Progenitor cell of endocrine pancreas (in vitro differentiated cells): Measurements from ENCODE around the gene RPTOR. TPM values are rescaled to one million over a fixed set of nuclear protein-coding genes. Genes with fewer than 3 reads are reported as not detected.

ENCODE experiments used
- DNase-seq: peaks from one replicate; pipeline ENCODE4 v3.0.0; 2021; ENCODE audit warnings: low spot score; ENCODE audit not compliant: unreplicated experiment
- H3K27ac Mint-ChIP-seq: 2 replicates; pipeline ENCODE4 v1.8.0; 2021; ENCODE audit warnings: mild to moderate bottlenecking, moderate library complexity, mixed read lengths
- H3K27me3 Mint-ChIP-seq: 2 replicates; pipeline ENCODE4 v1.8.0; 2021; ENCODE audit warnings: mixed read lengths
- H3K36me3 Mint-ChIP-seq: 2 replicates; pipeline ENCODE4 v1.8.0; 2022; ENCODE audit warnings: mixed read lengths; ENCODE audit not compliant: insufficient read depth
- H3K4me1 Mint-ChIP-seq: 2 replicates; pipeline ENCODE4 v1.8.0; 2021; ENCODE audit warnings: low read depth, mixed read lengths
- H3K4me3 Mint-ChIP-seq: 2 replicates; pipeline ENCODE4 v1.8.0; 2021; ENCODE audit warnings: low read depth, mild to moderate bottlenecking, moderate library complexity, mixed read lengths
- H3K9me3 Mint-ChIP-seq: 2 replicates; pipeline ENCODE4 v1.8.0; 2021; ENCODE audit warnings: low read depth, mixed read lengths
- total RNA-seq: library from RNA; stranded (reverse); gene quantifications from 2 replicates; pipeline ENCODE4 v1.2.1, GENCODE V29; 2021
- TF ChIP-seq, protein P1 (sequence below): fragments of 200-600 bp; sonication (generic); IDR thresholded peaks from one replicate; pipeline ENCODE4 v1.5.0; 2021; ENCODE audit warnings: antibody characterized with exemption, mild to moderate bottlenecking; ENCODE audit not compliant: unreplicated experiment

RPTOR gene
- total RNA-seq, 1 donor from 2014 or later, result 40.0 TPM

DNA sequence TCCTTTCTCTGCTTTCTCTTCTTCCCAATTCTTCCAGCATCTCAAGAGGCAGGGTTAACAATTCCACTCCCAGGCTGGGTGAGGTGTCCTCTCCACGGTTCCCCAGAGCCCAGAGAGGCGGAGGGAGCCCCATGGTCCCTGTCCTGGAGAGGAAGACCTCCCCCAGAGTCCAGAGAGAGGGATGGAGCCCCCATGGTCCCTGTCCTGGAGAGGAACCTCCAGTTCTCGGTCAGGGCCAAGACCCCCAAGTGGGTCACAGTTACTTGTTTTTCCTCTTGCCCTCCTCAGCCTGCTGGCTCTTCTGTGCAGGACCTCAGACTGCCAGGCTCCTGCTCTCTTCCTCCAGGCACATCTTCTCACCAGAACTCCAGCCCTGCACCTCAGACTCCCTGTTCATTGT, 135.2 kb downstream of the RPTOR start:
- Mint-ChIP-seq H3K27me3 (peaks cover 2% of the 10 kb centered on the region), H3K4me1 (peaks cover 10% of the 10 kb centered on the region), H3K9me3 (no peaks in the 10 kb centered on the region), H3K36me3 (no peaks in the 10 kb centered on the region), H3K4me3 (no peak overlapping the region), H3K27ac (peak overlapping the region; percentile 11)
- TF ChIP-seq, protein P1, sequence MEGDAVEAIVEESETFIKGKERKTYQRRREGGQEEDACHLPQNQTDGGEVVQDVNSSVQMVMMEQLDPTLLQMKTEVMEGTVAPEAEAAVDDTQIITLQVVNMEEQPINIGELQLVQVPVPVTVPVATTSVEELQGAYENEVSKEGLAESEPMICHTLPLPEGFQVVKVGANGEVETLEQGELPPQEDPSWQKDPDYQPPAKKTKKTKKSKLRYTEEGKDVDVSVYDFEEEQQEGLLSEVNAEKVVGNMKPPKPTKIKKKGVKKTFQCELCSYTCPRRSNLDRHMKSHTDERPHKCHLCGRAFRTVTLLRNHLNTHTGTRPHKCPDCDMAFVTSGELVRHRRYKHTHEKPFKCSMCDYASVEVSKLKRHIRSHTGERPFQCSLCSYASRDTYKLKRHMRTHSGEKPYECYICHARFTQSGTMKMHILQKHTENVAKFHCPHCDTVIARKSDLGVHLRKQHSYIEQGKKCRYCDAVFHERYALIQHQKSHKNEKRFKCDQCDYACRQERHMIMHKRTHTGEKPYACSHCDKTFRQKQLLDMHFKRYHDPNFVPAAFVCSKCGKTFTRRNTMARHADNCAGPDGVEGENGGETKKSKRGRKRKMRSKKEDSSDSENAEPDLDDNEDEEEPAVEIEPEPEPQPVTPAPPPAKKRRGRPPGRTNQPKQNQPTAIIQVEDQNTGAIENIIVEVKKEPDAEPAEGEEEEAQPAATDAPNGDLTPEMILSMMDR, result no peak
- no peak for DNase-seq

DNA sequence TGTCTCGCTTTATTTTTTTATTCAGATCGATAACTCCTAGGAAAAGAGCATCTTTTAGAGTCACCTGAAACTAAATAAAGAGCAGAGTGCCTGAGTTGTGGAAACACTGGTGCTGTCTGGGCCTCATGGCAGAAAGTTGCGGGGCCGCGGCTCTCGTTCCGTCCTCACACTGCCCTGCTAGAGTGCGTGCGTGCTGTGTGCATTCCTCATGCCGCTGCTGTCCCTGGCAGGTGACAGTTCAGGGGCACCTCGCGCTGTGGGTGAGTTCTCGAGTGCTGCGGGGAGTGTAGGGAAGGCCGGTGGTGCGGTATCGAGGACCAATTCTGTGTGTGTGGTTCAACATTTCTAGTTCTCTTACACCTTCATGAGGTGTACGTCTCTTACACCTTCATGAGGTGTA, 136.6 kb downstream of the RPTOR start:
- H3K4me1 Mint-ChIP-seq, result peaks cover 10% of the 10 kb centered on the region

GRCh38 chr17:80682372-80682771, 137.7 kb downstream of the RPTOR start:
- TF ChIP-seq, protein P1, result no peak
- H3K4me3 Mint-ChIP-seq, result no peak overlapping the region
- DNase-seq, result no peak
- H3K9me3 Mint-ChIP-seq, result no peaks in the 10 kb centered on the region
- peak overlapping the region; percentile 26 for H3K27ac Mint-ChIP-seq
- peaks cover 10% of the 10 kb centered on the region for H3K4me1 Mint-ChIP-seq
- peaks cover 1% of the 10 kb centered on the region for H3K36me3 Mint-ChIP-seq
- peaks cover 2% of the 10 kb centered on the region for H3K27me3 Mint-ChIP-seq

More for the DNA sequence above, 136.6 kb downstream of the RPTOR start:
- Mint-ChIP-seq H3K36me3 (no peaks in the 10 kb centered on the region), H3K27ac (no peak overlapping the region), H3K9me3 (no peaks in the 10 kb centered on the region), H3K4me3 (no peak overlapping the region), H3K27me3 (peaks cover 2% of the 10 kb centered on the region)
- no peak for DNase-seq
- TF ChIP-seq, protein P1, result no peak

DNA sequence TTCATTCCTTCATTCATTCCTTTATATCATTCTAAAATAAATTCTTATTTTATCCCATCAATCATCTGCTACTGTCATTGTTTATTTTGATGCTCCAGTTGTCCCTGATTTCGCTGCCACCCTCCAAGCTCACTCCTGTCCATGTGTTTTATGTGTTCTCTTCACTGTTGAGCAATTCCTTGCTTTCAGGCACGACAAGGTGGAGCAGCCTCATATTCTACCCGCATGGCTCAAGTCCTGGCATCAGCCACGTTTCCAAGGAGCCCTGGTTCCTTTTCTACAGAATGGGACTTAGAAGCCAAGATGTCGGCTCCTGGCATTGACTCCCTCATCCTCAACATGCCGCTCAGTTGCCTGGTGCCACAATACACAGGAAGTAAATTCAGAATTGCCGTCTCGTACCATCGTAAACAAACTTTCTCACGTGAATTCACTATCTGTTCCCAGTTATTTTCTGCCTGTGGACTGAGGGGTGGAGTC, 139.0 kb downstream of the RPTOR start:
- Mint-ChIP-seq H3K27me3 (no peaks in the 10 kb centered on the region), H3K4me3 (no peak overlapping the region), H3K9me3 (no peaks in the 10 kb centered on the region), H3K4me1 (peaks cover 9% of the 10 kb centered on the region), H3K27ac (no peak overlapping the region), H3K36me3 (peaks cover 3% of the 10 kb centered on the region)
- TF ChIP-seq, protein P1, result no peak
- no peak for DNase-seq

GRCh38 chr17:80687839-80688238, 143.2 kb downstream of the RPTOR start:
- DNase-seq, result no peak
- no peak overlapping the region for H3K4me3 Mint-ChIP-seq
- TF ChIP-seq, protein P1, result no peak
- no peaks in the 10 kb centered on the region for H3K27me3 Mint-ChIP-seq
- no peak overlapping the region for H3K27ac Mint-ChIP-seq
- H3K36me3 Mint-ChIP-seq, result peaks cover 3% of the 10 kb centered on the region
- H3K9me3 Mint-ChIP-seq, result no peaks in the 10 kb centered on the region
- peaks cover 9% of the 10 kb centered on the region for H3K4me1 Mint-ChIP-seq
